ENCODE measurements around the gene ARVCF. TPM values are rescaled to one million over a fixed set of nuclear protein-coding genes. Genes with fewer than 3 reads are reported as not detected.

Gene ARVCF
- total and polyA plus RNA-seq, 9 of the 15 experiments (the other 6 are each of a cell fraction or from before 2014, with no cell fraction given) = 0.03 to 97.4 (median 15.6) TPM

GRCh38 chr22:20021196-20022181 lies 4.9 kb upstream of the ARVCF start (continued):
- no peak for TF ChIP-seq NFE2L1 (tag; IDR thresholded peaks at IDR 0.05; ENCODE audit: borderline replicate concordance, low read depth)
- peak; percentile 24 to 57 for TF ChIP-seq E2F6 (IDR thresholded peaks at IDR 0.05; ENCODE audit: borderline replicate concordance in 1 of 2, extremely low read depth in 1 of 2, insufficient read depth in 1 of 2, insufficient read length in 1 of 2, low read depth in 1 of 2, low read length in 1 of 2, poor library complexity in 1 of 2, severe bottlenecking in 1 of 2)
- peak; percentile 99 for TF ChIP-seq BRD4 (IDR thresholded peaks at IDR 0.05)
- peak; percentile 78; the same call in 1 of the 2 replicates for TF ChIP-seq GTF2F1 (IDR thresholded peaks at IDR 0.05; ENCODE audit: low read depth, low read length)
- TF ChIP-seq KLF6 (CRISPR knock-in tag; IDR thresholded peaks at IDR 0.05; ENCODE audit: borderline replicate concordance) = 0 out of 2 replicates have a peak, but pooled peaks have one; percentile 16
- TF ChIP-seq ZC3H11A (IDR thresholded peaks at IDR 0.05; ENCODE audit: low read depth, low read length) = peak; percentile 39; the same call in 1 of the 2 replicates
- TF ChIP-seq ZNF668 (CRISPR knock-in tag; IDR thresholded peaks at IDR 0.05) = peak; percentile 67; the same call in 1 of the 2 replicates
- peak; percentile 64 for TF ChIP-seq ZBTB17 (CRISPR knock-in tag; IDR thresholded peaks at IDR 0.05)
- peak; percentile 66; the same call in 1 of the 2 replicates for TF ChIP-seq KLF13 (tag; IDR thresholded peaks at IDR 0.05; ENCODE audit: borderline replicate concordance, low read depth)
- no peak for TF ChIP-seq MCM7 (IDR thresholded peaks at IDR 0.05)
- TF ChIP-seq ZNF444 (CRISPR knock-in tag; IDR thresholded peaks at IDR 0.05) = peak; percentile 80
- TF ChIP-seq ZNF79 (CRISPR knock-in tag; IDR thresholded peaks at IDR 0.05; ENCODE audit: low read depth) = peak; percentile 66; the same call in 1 of the 2 replicates
- no peak for TF ChIP-seq EZH2 (IDR thresholded peaks at IDR 0.05; ENCODE audit: borderline replicate concordance, low read depth, low read length)
- TF ChIP-seq RFX7 (CRISPR knock-in tag; IDR thresholded peaks at IDR 0.05) = peak; percentile 85; the same call in 1 of the 2 replicates
- TF ChIP-seq HDAC2 (IDR thresholded peaks at IDR 0.05) = no peak
- TF ChIP-seq GMEB1 (CRISPR knock-in tag; IDR thresholded peaks at IDR 0.05) = 0 out of 2 replicates have a peak, but pooled peaks have one; percentile 2
- no peak for TF ChIP-seq SMARCA5 (IDR thresholded peaks at IDR 0.05)
- peak; percentile 83 for TF ChIP-seq MTF1 (CRISPR knock-in tag; IDR thresholded peaks at IDR 0.05; ENCODE audit: borderline replicate concordance)
- TF ChIP-seq ETS2 (tag; IDR thresholded peaks at IDR 0.05; ENCODE audit: borderline replicate concordance, poor library complexity, severe bottlenecking) = no peak
- TF ChIP-seq NONO (IDR thresholded peaks at IDR 0.05; ENCODE audit: low read depth in 2 of 2, low read length in 1 of 2) = no peak
- no peak for TF ChIP-seq ZNF224 (CRISPR knock-in tag; IDR thresholded peaks at IDR 0.05)
- TF ChIP-seq TSC22D4 (tag; IDR thresholded peaks at IDR 0.05) = no peak
- no peak for TF ChIP-seq FOXK1 (CRISPR knock-in tag; IDR thresholded peaks at IDR 0.05; ENCODE audit: borderline replicate concordance)
- TF ChIP-seq SP2 (IDR thresholded peaks at IDR 0.05; ENCODE audit: extremely low read depth, low read depth, low read length, poor library complexity, severe bottlenecking) = no peak
- peak; percentile 62; the same call in 1 of the 2 replicates for TF ChIP-seq EP300 (IDR thresholded peaks at IDR 0.05; ENCODE audit: low read length)
- no peak for TF ChIP-seq ZNF644 (tag; IDR thresholded peaks at IDR 0.05; ENCODE audit: low read depth)

All from K562 (cell line).